ENCODE measurements around the gene TTC21B. TPM values are rescaled to one million over a fixed set of nuclear protein-coding genes. Genes with fewer than 3 reads are reported as not detected.

The TTC21B gene
- total and polyA plus RNA-seq, 4 experiments from 2014 or later = 6.3 to 30.4 (median 17.5) TPM

GRCh38 chr2:165825041-165825440, 128.5 kb downstream of the TTC21B start:
- H3K36me3 Mint-ChIP-seq = no peaks in the 10 kb centered on the region
- CTCF ChIA-PET (ENCODE audit: partially characterized antibody) = no interaction called here

More at GRCh38 chr2:165825041-165825440, 128.5 kb downstream of the TTC21B start:
- Histone ChIP-seq H3K27me3 (ENCODE audit: insufficient read depth, low read length) (no peaks in the 10 kb centered on the region), H3K36me3 (ENCODE audit: insufficient read depth, low read length) (no peaks in the 10 kb centered on the region), H3K4me3 (ENCODE audit: low read length in 2 of 2) (no peak overlapping the region), H3K9me3 (ENCODE audit: control insufficient read depth in 1 of 2, low read length in 2 of 2) (no peaks in the 10 kb centered on the region), H3K27ac (ENCODE audit: low read depth, low read length) (no peak overlapping the region), H3K4me1 (ENCODE audit: insufficient read depth, low read length) (no peaks in the 10 kb centered on the region)
- DNase-seq = no peak
- H3K4me3 Mint-ChIP-seq = no peak overlapping the region
- no peaks in the 10 kb centered on the region for H3K4me1 Mint-ChIP-seq
- POLR2A ChIA-PET (ENCODE audit: partially characterized antibody) = no interaction called here
- intact Hi-C loops (cut with micrococcal nuclease) = no loop called here
- H3K27ac Mint-ChIP-seq = no peak overlapping the region
- H3K27me3 Mint-ChIP-seq = peaks cover 4 to 8% of the 10 kb centered on the region in 2 donors
- no peaks in the 10 kb centered on the region for H3K9me3 Mint-ChIP-seq

Other genes starting within 250 kb of the TTC21B start
- gene GALNT3, start 159.5 kb downstream of the TTC21B start, total RNA-seq = 1 to 10 TPM; 2.7 to 3.0 TPM
- under 1 TPM; 0.77 to 0.94 TPM for gene GALNT3, start 159.5 kb downstream of the TTC21B start, polyA plus RNA-seq
- not detected for gene SCN1A, start 174.2 kb upstream of the TTC21B start, total RNA-seq
- gene SCN1A, start 174.2 kb upstream of the TTC21B start, polyA plus RNA-seq = not detected

All from CD4-positive, alpha-beta memory T cell (primary cell).